Measurements from ENCODE around the gene DOHH.

DOHH gene

DNA sequence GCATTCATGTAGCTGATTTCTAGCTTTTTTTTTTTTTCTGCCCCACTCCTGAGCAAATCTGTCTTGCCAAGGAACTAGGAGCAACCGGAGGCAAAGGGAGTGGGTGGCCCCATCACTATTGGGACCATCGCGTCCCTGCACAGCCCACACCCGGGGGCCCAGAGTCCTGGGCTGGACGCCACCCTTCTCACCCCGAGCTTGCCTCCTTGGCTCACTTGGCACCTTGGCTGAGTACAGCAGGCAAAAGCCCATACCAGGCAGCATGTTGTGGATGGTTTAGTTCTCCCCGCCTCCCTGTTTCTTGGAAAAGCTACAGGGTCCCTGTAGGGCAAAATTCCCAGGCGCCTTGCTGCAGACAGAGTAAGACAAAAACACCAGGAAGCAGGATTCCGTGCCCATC is 33.8 kb downstream of the DOHH start:
- H3K27me3 ChIP-seq (ENCODE audit: insufficient read depth, low read length) = no peaks in the 10 kb centered on the region
- H3K9me2 ChIP-seq (ENCODE audit: low read depth, low read length) = no peaks in the 10 kb centered on the region
- H3K9ac ChIP-seq (ENCODE audit: low read length) = no peak overlapping the region
- H3K36me3 ChIP-seq (ENCODE audit: insufficient read depth, low read length) = no peaks in the 10 kb centered on the region; the same call in 1 of the 2 replicates
- H3K4me3 ChIP-seq (ENCODE audit: low read depth, low read length, poor library complexity, severe bottlenecking) = no peak overlapping the region
- no peak overlapping the region for H2AFZ ChIP-seq (ENCODE audit: low read length)
- H4K20me1 ChIP-seq (ENCODE audit: insufficient read depth, low read length) = no peaks in the 10 kb centered on the region
- H3K27ac ChIP-seq (ENCODE audit: low read depth, low read length, poor library complexity, severe bottlenecking) = no peak overlapping the region
- TF ChIP-seq EZH2 (IDR thresholded peaks at IDR 0.05; ENCODE audit: borderline replicate concordance, low read length) = no peak
- TF ChIP-seq, protein P1, sequence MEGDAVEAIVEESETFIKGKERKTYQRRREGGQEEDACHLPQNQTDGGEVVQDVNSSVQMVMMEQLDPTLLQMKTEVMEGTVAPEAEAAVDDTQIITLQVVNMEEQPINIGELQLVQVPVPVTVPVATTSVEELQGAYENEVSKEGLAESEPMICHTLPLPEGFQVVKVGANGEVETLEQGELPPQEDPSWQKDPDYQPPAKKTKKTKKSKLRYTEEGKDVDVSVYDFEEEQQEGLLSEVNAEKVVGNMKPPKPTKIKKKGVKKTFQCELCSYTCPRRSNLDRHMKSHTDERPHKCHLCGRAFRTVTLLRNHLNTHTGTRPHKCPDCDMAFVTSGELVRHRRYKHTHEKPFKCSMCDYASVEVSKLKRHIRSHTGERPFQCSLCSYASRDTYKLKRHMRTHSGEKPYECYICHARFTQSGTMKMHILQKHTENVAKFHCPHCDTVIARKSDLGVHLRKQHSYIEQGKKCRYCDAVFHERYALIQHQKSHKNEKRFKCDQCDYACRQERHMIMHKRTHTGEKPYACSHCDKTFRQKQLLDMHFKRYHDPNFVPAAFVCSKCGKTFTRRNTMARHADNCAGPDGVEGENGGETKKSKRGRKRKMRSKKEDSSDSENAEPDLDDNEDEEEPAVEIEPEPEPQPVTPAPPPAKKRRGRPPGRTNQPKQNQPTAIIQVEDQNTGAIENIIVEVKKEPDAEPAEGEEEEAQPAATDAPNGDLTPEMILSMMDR (IDR thresholded peaks at IDR 0.05; ENCODE audit: low read length) = no peak
- no peak overlapping the region for H3K4me2 ChIP-seq (ENCODE audit: low read length)
- H3K79me2 ChIP-seq (ENCODE audit: insufficient read depth, low read length) = no peaks in the 10 kb centered on the region
- no peaks in the 10 kb centered on the region for H3K4me1 ChIP-seq (ENCODE audit: insufficient read depth, low read length, severe bottlenecking)
- H3F3A ChIP-seq (ENCODE audit: insufficient read depth, low read length) = no peaks in the 10 kb centered on the region
- 0 out of 2 replicates have a peak, but pooled peaks cover 2% of the 10 kb centered on the region for H3K9me3 ChIP-seq (ENCODE audit: low read length)

- H3K9me2 ChIP-seq (ENCODE audit: low read depth, low read length) = no peaks in the 10 kb centered on the region
- no peak overlapping the region for H3K4me3 ChIP-seq (ENCODE audit: low read depth, low read length, poor library complexity, severe bottlenecking)
- no peak overlapping the region for H2AFZ ChIP-seq (ENCODE audit: low read length)
- no peaks in the 10 kb centered on the region for H3K4me1 ChIP-seq (ENCODE audit: insufficient read depth, low read length, severe bottlenecking)
- H4K20me1 ChIP-seq (ENCODE audit: insufficient read depth, low read length) = no peaks in the 10 kb centered on the region
- H3K79me2 ChIP-seq (ENCODE audit: insufficient read depth, low read length) = no peaks in the 10 kb centered on the region
- TF ChIP-seq EZH2 (IDR thresholded peaks at IDR 0.05; ENCODE audit: borderline replicate concordance, low read length) = no peak
- TF ChIP-seq, protein P1 (IDR thresholded peaks at IDR 0.05; ENCODE audit: low read length) = no peak
- H3K4me2 ChIP-seq (ENCODE audit: low read length) = no peak overlapping the region
- no peak overlapping the region for H3K9ac ChIP-seq (ENCODE audit: low read length)
- 0 out of 2 replicates have a peak, but pooled peaks cover 2% of the 10 kb centered on the region for H3K9me3 ChIP-seq (ENCODE audit: low read length)
- no peaks in the 10 kb centered on the region for H3F3A ChIP-seq (ENCODE audit: insufficient read depth, low read length)
- no peak overlapping the region for H3K27ac ChIP-seq (ENCODE audit: low read depth, low read length, poor library complexity, severe bottlenecking)
- no peaks in the 10 kb centered on the region for H3K27me3 ChIP-seq (ENCODE audit: insufficient read depth, low read length)
- H3K36me3 ChIP-seq (ENCODE audit: insufficient read depth, low read length) = no peaks in the 10 kb centered on the region; the same call in 1 of the 2 replicates
Measured at GRCh38 chr19:3465552-3465951, 34.9 kb downstream of the DOHH start.

DNA sequence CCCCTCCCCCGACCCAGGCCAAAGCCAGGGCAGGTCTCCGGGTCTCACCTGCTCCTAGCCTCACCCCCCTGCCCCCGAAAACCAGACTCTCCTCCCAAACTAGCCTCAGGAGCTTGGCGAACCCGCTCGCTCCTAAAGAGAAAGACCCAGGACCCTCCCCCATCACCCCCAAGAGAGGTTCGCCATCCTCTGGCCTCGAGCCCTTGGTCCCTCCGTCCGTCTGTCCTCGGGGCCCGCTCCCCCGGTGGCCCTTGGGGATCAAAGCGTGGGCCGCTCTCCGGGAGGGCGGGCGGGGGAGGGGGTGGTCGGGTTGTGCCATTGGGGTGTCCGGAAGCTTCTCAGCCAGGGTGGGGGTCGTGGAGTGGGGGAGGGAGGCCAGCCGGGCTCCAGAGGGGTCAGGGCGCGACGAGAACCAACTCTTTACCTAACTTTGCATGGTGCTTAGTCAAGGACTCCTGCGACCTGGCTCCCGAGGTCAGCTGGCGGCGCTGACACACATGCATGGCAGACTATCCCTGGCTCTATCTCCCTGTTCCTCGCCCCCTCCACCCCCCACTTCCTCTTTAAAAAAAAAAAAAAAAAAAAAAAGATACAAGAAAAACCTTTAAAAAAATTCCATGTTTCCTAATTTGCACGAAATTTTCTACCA is 35.8 kb downstream of the DOHH start:
- Histone ChIP-seq H3K4me1 (ENCODE audit: insufficient read depth, low read length, severe bottlenecking) (no peaks in the 10 kb centered on the region), H3K4me3 (ENCODE audit: low read depth, low read length, poor library complexity, severe bottlenecking) (no peak overlapping the region), H3K4me2 (ENCODE audit: low read length) (no peak overlapping the region), H4K20me1 (ENCODE audit: insufficient read depth, low read length) (no peaks in the 10 kb centered on the region), H3F3A (ENCODE audit: insufficient read depth, low read length) (no peaks in the 10 kb centered on the region), H3K27me3 (ENCODE audit: insufficient read depth, low read length) (no peaks in the 10 kb centered on the region), H3K9me3 (ENCODE audit: low read length) (0 out of 2 replicates have a peak, but pooled peaks cover 2% of the 10 kb centered on the region), H2AFZ (ENCODE audit: low read length) (no peak overlapping the region), H3K9ac (ENCODE audit: low read length) (no peak overlapping the region), H3K27ac (ENCODE audit: low read depth, low read length, poor library complexity, severe bottlenecking) (no peak overlapping the region), H3K9me2 (ENCODE audit: low read depth, low read length) (no peaks in the 10 kb centered on the region), H3K36me3 (ENCODE audit: insufficient read depth, low read length) (no peaks in the 10 kb centered on the region; the same call in 1 of the 2 replicates), H3K79me2 (ENCODE audit: insufficient read depth, low read length) (no peaks in the 10 kb centered on the region)
- no peak for TF ChIP-seq EZH2 (IDR thresholded peaks at IDR 0.05; ENCODE audit: borderline replicate concordance, low read length)
- TF ChIP-seq, protein P1 (IDR thresholded peaks at IDR 0.05; ENCODE audit: low read length) = no peak
